ENCODE measurements around the gene EGFR.

- TF ChIP-seq POLR2AphosphoS5 (IDR thresholded peaks at IDR 0.05; ENCODE audit: insufficient read depth, low read depth, low read length), result no peak
- TF ChIP-seq CTCF (IDR thresholded peaks at IDR 0.05; ENCODE audit: extremely low read depth in 1 of 2, insufficient read depth in 1 of 2, low read depth in 1 of 2, low read length in 2 of 2), result no peak
- no peak for TF ChIP-seq EZH2 (IDR thresholded peaks at IDR 0.05; ENCODE audit: borderline replicate concordance, low read depth, low read length, severe bottlenecking)
- TF ChIP-seq POLR2A (IDR thresholded peaks at IDR 0.05; ENCODE audit: low read depth, low read length), result no peak
- no peak for TF ChIP-seq MYC (IDR thresholded peaks at IDR 0.05; ENCODE audit: low read depth, low read length)
- no peak for TF ChIP-seq FOS (IDR thresholded peaks at IDR 0.05; ENCODE audit: borderline replicate concordance, insufficient read depth, low read length)
- TF ChIP-seq JUN (IDR thresholded peaks at IDR 0.05; ENCODE audit: borderline replicate concordance, insufficient read depth, insufficient read length, low read depth), result no peak
These were observed 154.2 kb downstream of the EGFR start for GRCh38 chr7:55172881-55173609.

Measured in endothelial cell of umbilical vein (primary cell).